K562 (cell line): ENCODE measurements around the gene SEMA3G. TPM values are rescaled to one million over a fixed set of nuclear protein-coding genes. Genes with fewer than 3 reads are reported as not detected.

Source experiments
- ATAC-seq: fragments of 200-7000 bp; cut with Tn5 transposase; 3 replicates; pipeline ENCODE4 v1.9.1; 2020; ENCODE audit warnings: moderate library complexity
- BruUV-seq: library from RNA; stranded (reverse); fragments of 400-500 nt; replicated peaks from 2 replicates; lab custom pipeline; 2021; lab: Mats Ljungman, UMichigan
- CTCF ChIA-PET: fragments of 300-600 bp; formaldehyde crosslinking; extraction: SDS; loops from one replicate; lab custom pipeline; 2021; ENCODE audit warnings: low intra/inter-chr PET ratio; lab: Yijun Ruan, JAX
- POLR2A ChIA-PET: fragments of 300-600, 350-650 bp; sonication (Branson Sonifier 250); formaldehyde crosslinking; extraction: SDS; loops from one replicate; lab custom pipeline; 2021; ENCODE audit warnings: antibody characterized with exemption, inconsistent platforms; lab: Yijun Ruan, JAX
- DNase-seq, 4 experiments: peaks; one replicate each; pipeline versions ENCODE4 v3.0.0 to v3.0.0-alpha.2; 2011 to 2018; ENCODE audit warnings: low spot score in 3 of 4, mixed read lengths in 3 of 4; ENCODE audit errors: extremely low read depth in 1 of 4
- FAIRE-seq: peaks from 2 replicates; lab custom pipeline; 2011; peaks lifted over from hg19 to GRCh38; lab: Jason Lieb, UNC
- H2AFZ ChIP-seq: 2 replicates; pipeline ENCODE4 v1.6.0; 2011; ENCODE audit warnings: low read depth, low read length, control low read depth, inconsistent platforms
- H3K27ac ChIP-seq: fragments of 200-600 bp; 3 replicates; pipeline ENCODE4 v1.8.0; 2011; ENCODE audit warnings: low read depth, mild to moderate bottlenecking, control low read depth, inconsistent platforms, low read length, moderate library complexity, mixed read lengths; ENCODE audit errors: extremely low read depth
- H3K27me3 ChIP-seq, 2 experiments: fragments of 300-600 bp in 1 of 2; 2 replicates in 1 of 2; 3 replicates in 1 of 2; pipeline versions ENCODE4 v1.6.0 to v1.8.0; 2011; ENCODE audit warnings: inconsistent platforms in 2 of 2, low read length in 2 of 2, mild to moderate bottlenecking in 1 of 2, mixed read lengths in 1 of 2, moderate library complexity in 1 of 2; ENCODE audit not compliant: control insufficient read depth in 2 of 2, insufficient read depth in 2 of 2
- H3K36me3 ChIP-seq: fragments of 300-600 bp; 3 replicates; pipeline ENCODE4 v1.8.0; 2011; ENCODE audit warnings: mild to moderate bottlenecking, low read length, inconsistent platforms; ENCODE audit not compliant: control insufficient read depth, insufficient read depth
- H3K4me1 ChIP-seq, 2 experiments: fragments of 200-600 bp in 1 of 2; replicated peaks in 1 of 2; 2 replicates in 1 of 2; 3 replicates in 1 of 2; pipeline versions ENCODE4 v1.5.1 to v1.8.0; 2011; ENCODE audit warnings: inconsistent platforms in 2 of 2, low read length in 2 of 2, mild to moderate bottlenecking in 1 of 2, mixed read lengths in 1 of 2, moderate library complexity in 1 of 2; ENCODE audit not compliant: control insufficient read depth in 2 of 2, insufficient read depth in 2 of 2
- H3K4me2 ChIP-seq: 2 replicates; pipeline ENCODE4 v1.6.1; 2011; ENCODE audit warnings: low read length, control low read depth, inconsistent platforms, mixed read lengths; ENCODE audit not compliant: insufficient read depth
- H3K4me3 ChIP-seq: fragments of 200-600 bp; sonication (generic), shearing (Covaris generic); 2 replicates; pipeline ENCODE4 v1.5.1; 2016; ENCODE audit warnings: control low read depth, inconsistent platforms
- H3K79me2 ChIP-seq: fragments of 200-600 bp; 3 replicates; pipeline ENCODE4 v1.8.0; 2011; ENCODE audit warnings: low read length, inconsistent platforms; ENCODE audit not compliant: control insufficient read depth, insufficient read depth
- H3K9ac ChIP-seq, 2 experiments: 2 replicates each; pipeline versions ENCODE4 v1.6.0 to v1.6.1; 2011; ENCODE audit warnings: low read depth in 2 of 2, low read length in 2 of 2, control low read depth in 1 of 2, inconsistent platforms in 1 of 2, mild to moderate bottlenecking in 1 of 2, mixed read lengths in 1 of 2; ENCODE audit not compliant: insufficient read depth in 1 of 2
- H3K9me1 ChIP-seq: one replicate; pipeline ENCODE4 v1.6.0; 2011; ENCODE audit warnings: inconsistent platforms, mild to moderate bottlenecking, low read length, moderate library complexity; ENCODE audit not compliant: control insufficient read depth, insufficient read depth
- H3K9me3 ChIP-seq: replicated peaks from 2 replicates; pipeline ENCODE4 v1.5.1; 2011; ENCODE audit warnings: low read depth, low read length, inconsistent platforms; ENCODE audit not compliant: control insufficient read depth, insufficient read depth
- H4K20me1 ChIP-seq: replicated peaks from 2 replicates; pipeline ENCODE4 v1.6.1; 2011; ENCODE audit warnings: low read length, inconsistent platforms, mixed read lengths; ENCODE audit not compliant: control insufficient read depth, insufficient read depth
- EP300 ChIP-seq: IDR thresholded peaks from 2 replicates; pipeline ENCODE4 v1.6.1; 2012; ENCODE audit warnings: low read length, improper control_type of control experiment
- EWSR1 ChIP-seq: fragments of 450-650 bp; IDR thresholded peaks from 2 replicates; pipeline ENCODE4 v1.6.1; 2018; ENCODE audit warnings: borderline replicate concordance, mild to moderate bottlenecking, low read depth, moderate library complexity; ENCODE audit not compliant: partially characterized antibody
- HMG20A ChIP-seq: fragments of 450-650 bp; formaldehyde crosslinking; conservative IDR thresholded peaks from 2 replicates; pipeline ENCODE4 v1.4.0; 2020; ENCODE audit warnings: mild to moderate bottlenecking, mixed read lengths
- MCM7 ChIP-seq, 2 experiments: fragments of 450-650 bp; IDR thresholded peaks; 2 replicates each; pipeline ENCODE4 v1.6.1; 2016 to 2018
- MEF2D ChIP-seq: conservative IDR thresholded peaks from 2 replicates; pipeline ENCODE4 v1.6.1; 2016; ENCODE audit warnings: low read depth, missing genetic modification characterization, missing compliant biosample characterization
- TCF7 ChIP-seq: sonication (generic); IDR thresholded peaks from 2 replicates; pipeline ENCODE4 v1.6.1; 2016; ENCODE audit warnings: antibody characterized with exemption, borderline replicate concordance
- TSC22D4 ChIP-seq: fragments of 450-650 bp; IDR thresholded peaks from 2 replicates; pipeline ENCODE4 v1.6.1; 2016; ENCODE audit warnings: missing genetic modification characterization, missing biosample characterization, control low read depth
- YBX1 ChIP-seq: fragments of 450-650 bp; IDR thresholded peaks from 2 replicates; pipeline ENCODE4 v1.7.1; 2016; ENCODE audit warnings: mild to moderate bottlenecking
- ZFX ChIP-seq: sonication (generic); formaldehyde crosslinking; IDR thresholded peaks from 2 replicates; pipeline ENCODE4 v1.8.0; 2022; ENCODE audit warnings: mild to moderate bottlenecking, missing genetic modification reagents, moderate library complexity
- ZNF311 ChIP-seq: fragments of 250-450 bp; sonication (Bioruptor Pico); IDR thresholded peaks from 2 replicates; pipeline ENCODE4 v1.4.0; 2020; ENCODE audit warnings: mild to moderate bottlenecking, moderate library complexity
- ZNF668 ChIP-seq: fragments of 250-450 bp; sonication (Bioruptor Pico); IDR thresholded peaks from 2 replicates; pipeline ENCODE4 v1.8.0; 2022; ENCODE audit warnings: mild to moderate bottlenecking, inconsistent platforms
- ZNF764 ChIP-seq: fragments of 250-450 bp; sonication (Bioruptor Pico); IDR thresholded peaks from 2 replicates; pipeline ENCODE4 v1.4.0; 2020; ENCODE audit warnings: low read depth, mild to moderate bottlenecking, moderate library complexity
- WGBS: fragments of 100-300 bp; shearing (Covaris generic); methylation state at CpG from one replicate; pipeline ENCODE4 v1.1.6; 2016; ENCODE audit warnings: low coverage, mixed read lengths; ENCODE audit not compliant: insufficient coverage; ENCODE audit errors: missing lambda C conversion rate; 5-methylcytosine and 5-hydroxymethylcytosine counted together
- in situ Hi-C: fragments of 300-500 bp; cut with MboI; formaldehyde crosslinking; loops from 4 replicates; pipeline ENCODE4 v1.15.0; 2018; ENCODE audit warnings: inconsistent platforms, mixed read lengths
- intact Hi-C: fragments of 100-400 bp; cut with micrococcal nuclease; formaldehyde crosslinking; loops from 2 replicates; pipeline ENCODE4 v1.14.2; 2022
- polyA plus RNA-seq, 8 experiments: library from polyadenylated mRNA; depleted of rRNA in 4 of 8; stranded (reverse) in 5 of 8; unstranded in 3 of 8; fragments of >200 nt; fragmentation: Nextera tagmentation in 2 of 8; fragmentation: Illumina TruSeq in 1 of 8; extraction: Ambion mirVana in 2 of 8; extraction: Trizol in 1 of 8; gene quantifications; 2 replicates each; pipeline versions ENCODE4 v1.2.1 to v1.2.3, GENCODE V29; 2011 to 2014; ENCODE audit warnings: inconsistent platforms in 1 of 8, missing spikeins in 1 of 8
- total RNA-seq, 7 experiments: library from RNA; depleted of rRNA in 6 of 7; stranded (reverse); fragments of >200 nt in 6 of 7; fragmentation: Illumina TruSeq in 2 of 7; extraction: Trizol in 2 of 7; gene quantifications; 2 replicates each; pipeline versions ENCODE4 v1.2.1 to v1.2.3, GENCODE V29; 2011 to 2021; ENCODE audit warnings: low replicate concordance in 1 of 7
- TF ChIP-seq, protein P1 (sequence below): fragments of 450-650 bp; IDR thresholded peaks from 2 replicates; pipeline ENCODE4 v1.7.1; 2018; ENCODE audit warnings: mild to moderate bottlenecking, low read depth; ENCODE audit not compliant: partially characterized antibody
- TF ChIP-seq, protein P2 (sequence below): fragments of 250-450 bp; sonication (Bioruptor Pico); IDR thresholded peaks from 2 replicates; pipeline ENCODE4 v1.5.0; 2021

The SEMA3G gene
- total and polyA plus RNA-seq, 9 of the 15 experiments (the other 6 are each of a cell fraction or from before 2014, with no cell fraction given) = 0.04 to 0.07 (median 0.05) TPM; not detected in 6

DNA sequence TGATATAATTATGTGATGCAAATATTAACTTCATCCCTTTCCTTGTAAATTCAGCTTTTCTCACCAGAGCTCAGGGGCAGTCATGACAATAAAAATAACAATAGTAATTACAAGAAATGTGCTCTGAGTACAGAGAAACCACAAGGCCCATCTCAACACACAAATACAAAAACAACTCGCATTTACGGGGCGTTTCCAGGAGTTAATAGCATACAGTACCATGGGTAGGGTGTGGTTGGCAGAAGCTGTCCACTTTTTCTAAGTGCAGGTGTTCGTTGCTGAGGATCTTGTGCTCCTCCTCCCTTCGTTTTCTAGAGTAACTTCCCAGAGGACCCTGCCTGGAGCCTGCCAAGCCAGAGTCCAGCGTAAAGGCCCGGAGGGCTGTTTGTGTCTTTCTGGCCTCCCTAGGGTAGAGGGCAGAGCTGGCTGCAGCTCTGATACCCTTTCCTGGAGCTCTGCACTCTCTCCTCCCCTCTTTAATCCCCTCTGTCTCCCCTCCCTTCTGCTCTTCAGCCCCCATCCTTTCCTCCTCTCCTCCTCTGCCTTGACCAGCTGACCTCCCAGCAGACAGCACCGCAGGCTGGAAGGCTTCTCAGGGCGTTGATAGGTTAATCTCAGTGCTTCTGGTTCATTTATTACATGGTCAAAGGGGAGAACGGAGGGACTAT is 11.4 kb downstream of the SEMA3G start (continued):
- TF ChIP-seq, protein P1, sequence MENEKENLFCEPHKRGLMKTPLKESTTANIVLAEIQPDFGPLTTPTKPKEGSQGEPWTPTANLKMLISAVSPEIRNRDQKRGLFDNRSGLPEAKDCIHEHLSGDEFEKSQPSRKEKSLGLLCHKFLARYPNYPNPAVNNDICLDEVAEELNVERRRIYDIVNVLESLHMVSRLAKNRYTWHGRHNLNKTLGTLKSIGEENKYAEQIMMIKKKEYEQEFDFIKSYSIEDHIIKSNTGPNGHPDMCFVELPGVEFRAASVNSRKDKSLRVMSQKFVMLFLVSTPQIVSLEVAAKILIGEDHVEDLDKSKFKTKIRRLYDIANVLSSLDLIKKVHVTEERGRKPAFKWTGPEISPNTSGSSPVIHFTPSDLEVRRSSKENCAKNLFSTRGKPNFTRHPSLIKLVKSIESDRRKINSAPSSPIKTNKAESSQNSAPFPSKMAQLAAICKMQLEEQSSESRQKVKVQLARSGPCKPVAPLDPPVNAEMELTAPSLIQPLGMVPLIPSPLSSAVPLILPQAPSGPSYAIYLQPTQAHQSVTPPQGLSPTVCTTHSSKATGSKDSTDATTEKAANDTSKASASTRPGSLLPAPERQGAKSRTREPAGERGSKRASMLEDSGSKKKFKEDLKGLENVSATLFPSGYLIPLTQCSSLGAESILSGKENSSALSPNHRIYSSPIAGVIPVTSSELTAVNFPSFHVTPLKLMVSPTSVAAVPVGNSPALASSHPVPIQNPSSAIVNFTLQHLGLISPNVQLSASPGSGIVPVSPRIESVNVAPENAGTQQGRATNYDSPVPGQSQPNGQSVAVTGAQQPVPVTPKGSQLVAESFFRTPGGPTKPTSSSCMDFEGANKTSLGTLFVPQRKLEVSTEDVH = no peak
- no peak for TF ChIP-seq MCM7 (IDR thresholded peaks at IDR 0.05)
- TF ChIP-seq, all 486 proteins: peak for 0

DNA sequence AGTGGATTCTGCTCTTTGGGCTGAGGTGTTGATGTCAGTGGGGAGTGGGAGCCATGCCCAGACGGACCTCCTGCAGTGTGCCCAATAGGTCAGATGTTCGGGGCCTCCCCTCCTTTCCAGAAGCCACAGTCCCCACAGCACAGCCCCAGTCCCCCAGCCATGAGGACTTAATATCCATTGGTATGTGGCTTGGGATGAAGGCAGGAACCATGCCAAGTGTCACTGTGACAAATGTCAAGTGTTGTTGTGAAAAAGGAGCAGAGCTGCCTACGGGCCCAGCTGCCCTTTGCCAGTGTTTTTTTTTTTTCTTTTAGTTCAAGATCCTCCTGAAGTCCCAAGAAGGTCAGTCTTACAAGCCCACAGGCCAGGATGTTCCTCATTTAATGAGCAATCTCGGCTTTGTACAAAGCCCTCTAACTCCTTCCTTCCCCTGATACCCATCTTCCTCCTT is 12.2 kb downstream of the SEMA3G start:
- Histone ChIP-seq H3K27me3 (no peaks in the 10 kb centered on the region; a peak in 1 of 5 replicates), H3K4me2 (no peak overlapping the region), H3K9me3 (no peaks in the 10 kb centered on the region), H4K20me1 (no peaks in the 10 kb centered on the region; the same call in 1 of the 2 replicates), H3K4me3 (no peak overlapping the region), H3K4me1 (peaks cover 0 to 13% of the 10 kb centered on the region in 2 experiments; a peak in 4 of 5 replicates), H3K79me2 (no peaks in the 10 kb centered on the region), H3K9me1 (no peaks in the 10 kb centered on the region), H3K9ac (no peak overlapping the region), H2AFZ (no peak overlapping the region), H3K36me3 (no peaks in the 10 kb centered on the region), H3K27ac (no peak overlapping the region)
- intact Hi-C loops (no loop called here), in situ Hi-C loops (no loop called here)
- no peak for DNase-seq
- ChIA-PET CTCF (no interaction called here), POLR2A (no interaction called here)
- WGBS = 14% methylated on average over 3 of the region's 4 CpGs
- BruUV-seq = no TSS peak
- FAIRE-seq = no peak
- TF ChIP-seq EP300 = no peak
- no peak for TF ChIP-seq ZNF311 (CRISPR knock-in tag)
- no peak for TF ChIP-seq TSC22D4 (tag)
- no peak for TF ChIP-seq YBX1
- no peak for TF ChIP-seq ZNF764
- TF ChIP-seq TCF7 = no peak
- TF ChIP-seq, protein P2, sequence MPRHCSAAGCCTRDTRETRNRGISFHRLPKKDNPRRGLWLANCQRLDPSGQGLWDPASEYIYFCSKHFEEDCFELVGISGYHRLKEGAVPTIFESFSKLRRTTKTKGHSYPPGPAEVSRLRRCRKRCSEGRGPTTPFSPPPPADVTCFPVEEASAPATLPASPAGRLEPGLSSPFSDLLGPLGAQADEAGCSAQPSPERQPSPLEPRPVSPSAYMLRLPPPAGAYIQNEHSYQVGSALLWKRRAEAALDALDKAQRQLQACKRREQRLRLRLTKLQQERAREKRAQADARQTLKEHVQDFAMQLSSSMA = no peak
- no peak for TF ChIP-seq ZNF668 (CRISPR knock-in tag)
- TF ChIP-seq MEF2D (tag) = no peak
- no peak for TF ChIP-seq HMG20A (CRISPR knock-in tag)
- no peak for TF ChIP-seq EWSR1
- TF ChIP-seq ZFX (CRISPR knock-in tag) = no peak
- ATAC-seq = no peak
